NCI-H460 (cell line): ENCODE measurements around the gene EDN2. TPM values are rescaled to one million over a fixed set of nuclear protein-coding genes. Genes with fewer than 3 reads are reported as not detected.

Experiments
- DNase-seq: peaks from one replicate; pipeline ENCODE4 v3.0.0-alpha.2; 2016; ENCODE audit warnings: low read depth; ENCODE audit errors: extremely low read depth
- total RNA-seq: library from RNA; depleted of rRNA; stranded (reverse); fragments of >200 nt; shearing (Covaris generic); gene quantifications from 2 replicates; pipeline ENCODE4 v1.2.3, GENCODE V29; 2014

The EDN2 gene
- total RNA-seq, 1 experiment from 2014 or later = not detected

DNA sequence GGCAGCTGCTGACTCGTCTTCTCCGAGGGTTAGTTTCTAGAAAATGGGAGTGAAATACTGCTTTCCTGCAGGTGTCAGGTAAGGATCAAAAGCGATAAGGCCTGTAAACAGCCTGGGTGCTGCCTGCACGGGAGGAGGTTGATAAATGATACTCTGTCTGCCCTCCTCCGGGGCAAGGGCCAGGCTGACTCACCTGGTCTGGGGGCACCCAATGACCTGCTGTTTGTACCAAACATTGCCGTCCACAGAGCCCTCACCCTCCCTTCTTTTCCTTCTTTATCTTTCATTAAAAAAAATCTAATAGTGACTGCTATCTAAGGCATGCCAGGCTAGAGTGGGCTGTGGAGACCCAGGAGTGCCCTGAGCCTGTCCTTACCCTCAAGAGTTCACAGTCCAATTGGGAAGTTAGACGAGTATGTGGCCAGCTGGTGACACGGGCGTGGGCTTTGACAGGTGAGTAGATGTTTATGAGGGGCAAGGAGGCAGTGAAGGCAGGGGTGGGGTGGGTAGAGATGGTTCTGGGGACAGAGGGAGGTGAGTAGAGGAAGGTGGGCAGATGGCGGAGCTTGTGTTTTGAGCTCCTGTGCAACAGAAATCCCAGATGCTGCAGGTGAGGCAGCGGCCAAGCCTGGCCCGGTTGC, 16.2 kb downstream of the EDN2 start:
- no peak for DNase-seq

DNA sequence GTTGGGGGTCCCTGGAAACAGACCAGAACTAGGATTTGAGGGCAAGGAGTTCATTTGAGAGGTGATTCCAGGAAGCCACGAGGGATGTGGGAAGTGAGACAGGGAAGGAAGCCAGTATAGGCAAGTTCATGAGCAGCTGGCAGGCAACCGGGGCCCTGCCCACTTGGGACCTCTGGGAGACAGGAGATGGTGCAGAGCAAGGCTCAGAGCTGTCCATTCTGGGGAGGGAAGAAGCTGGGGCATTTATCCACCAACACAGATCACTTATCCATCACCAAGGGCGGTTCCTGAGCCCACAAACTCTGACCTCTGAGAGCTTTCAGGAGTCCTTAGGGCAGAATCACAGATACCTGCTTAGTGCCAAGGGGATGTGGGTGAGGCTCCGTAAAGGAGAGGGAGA, 16.8 kb downstream of the EDN2 start:
- no peak for DNase-seq

DNA sequence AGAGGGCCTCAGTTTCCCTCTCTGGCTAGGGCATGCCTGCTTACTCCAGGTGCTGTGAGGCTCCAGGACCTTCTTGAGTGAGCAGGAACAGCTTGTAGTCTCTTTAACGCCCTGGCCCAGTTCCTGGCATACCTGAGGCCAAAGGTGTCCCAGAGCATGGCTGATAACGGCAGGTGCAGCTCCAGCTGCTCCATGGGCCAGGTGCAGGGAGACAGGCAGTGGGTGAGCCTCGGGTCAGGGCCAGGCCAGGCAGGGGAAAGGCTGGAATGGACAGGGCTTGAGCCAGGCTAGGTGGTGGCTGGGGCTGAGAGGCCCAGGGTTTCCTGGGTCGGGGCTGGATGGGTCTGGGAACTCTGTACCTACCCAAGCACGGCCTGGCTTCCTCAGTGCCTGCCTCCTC, 18.3 kb downstream of the EDN2 start:
- DNase-seq = no peak

DNA sequence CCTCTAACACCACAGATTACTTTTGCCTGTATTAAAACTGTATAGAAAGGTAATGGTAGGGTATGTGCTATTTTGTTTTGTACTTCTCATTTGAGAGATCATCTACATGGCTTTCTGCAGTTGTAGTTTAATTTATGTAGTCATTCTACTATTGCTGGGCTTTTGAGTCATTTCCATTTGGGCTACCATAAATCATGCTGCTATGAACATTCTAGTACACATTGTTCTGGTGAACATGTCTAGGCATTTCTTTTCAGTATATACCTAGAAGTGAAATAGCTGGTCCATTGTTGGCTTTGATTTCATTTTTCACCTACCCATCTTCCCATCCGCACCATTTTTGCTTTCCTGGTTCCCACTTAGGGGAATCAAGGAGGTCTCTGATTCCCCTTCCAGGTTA, 18.7 kb downstream of the EDN2 start:
- no peak for DNase-seq

DNA sequence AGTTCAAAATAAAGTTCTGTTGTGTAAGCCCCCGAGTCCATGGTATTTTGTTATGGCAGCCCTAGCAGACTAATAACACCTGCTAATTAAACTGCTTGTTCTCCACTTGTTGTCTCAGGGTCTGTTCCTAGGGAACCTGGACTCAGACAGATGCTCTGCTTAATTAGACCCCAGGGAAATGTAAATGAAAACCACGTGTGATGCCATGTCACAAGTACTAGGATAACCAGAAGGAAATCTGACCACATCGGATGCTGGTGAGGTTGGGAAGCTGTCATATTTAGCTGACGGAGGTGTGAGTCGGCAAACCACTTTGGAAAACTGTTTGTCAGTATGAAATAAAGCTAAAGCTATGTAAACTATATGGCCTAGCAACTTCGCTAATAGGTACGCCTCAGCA, 19.6 kb downstream of the EDN2 start:
- DNase-seq = no peak

DNA sequence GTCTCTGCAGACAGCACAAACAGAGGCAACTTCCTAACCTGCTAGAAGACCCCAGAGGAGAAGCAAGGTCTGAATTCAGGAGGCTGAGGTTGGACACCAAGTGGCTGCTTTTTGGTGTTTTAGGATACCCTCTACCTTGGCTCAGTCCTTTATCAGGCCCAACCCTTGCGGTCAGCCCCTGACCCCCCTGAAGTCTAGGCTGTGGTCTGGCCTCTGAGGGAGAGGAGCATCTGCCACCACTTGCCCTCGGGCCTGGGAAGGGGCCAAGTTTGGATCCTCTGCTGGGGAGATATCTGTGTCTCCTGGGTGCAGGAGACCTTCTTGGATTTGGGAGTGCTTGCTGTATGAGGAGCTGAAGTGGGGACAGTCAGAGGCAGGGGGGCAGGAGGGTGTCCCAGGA, 21.0 kb downstream of the EDN2 start:
- no peak for DNase-seq

DNA sequence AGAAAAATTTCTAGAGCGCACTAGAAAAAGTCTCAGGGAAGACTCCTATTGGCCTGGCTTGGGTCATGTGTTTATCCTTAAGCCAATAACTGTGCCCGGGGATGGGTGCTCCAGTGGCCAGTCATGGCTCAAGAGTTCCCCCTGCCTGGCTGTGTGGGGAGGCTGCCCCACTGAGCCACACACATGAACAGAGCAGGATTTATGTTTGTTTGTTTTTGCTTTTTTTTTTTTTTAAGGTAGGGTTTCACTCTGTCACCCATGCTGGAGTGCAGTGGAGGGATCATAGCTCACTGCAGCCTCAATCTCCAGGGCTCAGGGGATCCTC, 21.8 kb downstream of the EDN2 start:
- no peak for DNase-seq

DNA sequence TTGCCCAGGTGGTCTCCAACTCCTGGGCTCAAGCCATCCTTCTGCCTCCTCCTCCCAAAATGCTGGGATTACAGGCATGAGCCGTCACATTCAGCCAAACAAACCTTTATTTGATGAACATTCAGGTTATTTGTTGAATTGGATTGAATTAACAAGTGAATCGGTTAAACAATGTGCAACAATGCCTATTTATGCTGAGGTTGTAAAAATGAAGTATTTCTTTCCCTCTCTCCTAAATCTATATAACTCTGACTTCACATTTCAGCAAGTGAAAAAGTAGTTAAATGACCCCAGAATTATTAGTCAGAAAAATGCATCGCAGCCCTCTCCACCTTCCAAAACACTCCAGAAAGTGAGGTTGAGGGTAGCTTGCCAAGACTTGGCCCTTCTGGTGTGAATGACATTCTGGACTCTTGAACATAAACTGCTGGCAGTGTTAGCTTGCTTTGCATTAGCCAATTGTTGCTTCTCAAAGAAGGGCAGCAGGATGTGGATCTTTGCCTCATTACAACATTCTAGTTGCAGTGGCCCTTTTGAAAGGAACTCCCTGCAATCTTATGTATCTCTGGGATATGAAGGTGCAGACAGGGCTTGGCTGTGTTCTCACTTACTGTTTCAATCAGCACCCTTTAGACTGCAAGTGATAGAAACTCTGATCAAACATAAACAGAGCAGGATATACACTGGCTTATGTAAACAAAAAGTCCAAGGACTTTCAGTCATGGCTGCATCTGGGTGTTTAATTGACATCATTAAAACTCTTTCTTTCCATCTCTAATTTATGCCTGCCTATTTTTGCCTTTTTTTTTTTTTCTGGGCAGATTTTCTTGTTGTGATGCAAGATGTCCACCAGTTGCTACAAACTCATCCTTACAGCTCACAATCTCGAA, 22.4 kb downstream of the EDN2 start:
- no peak for DNase-seq

DNA sequence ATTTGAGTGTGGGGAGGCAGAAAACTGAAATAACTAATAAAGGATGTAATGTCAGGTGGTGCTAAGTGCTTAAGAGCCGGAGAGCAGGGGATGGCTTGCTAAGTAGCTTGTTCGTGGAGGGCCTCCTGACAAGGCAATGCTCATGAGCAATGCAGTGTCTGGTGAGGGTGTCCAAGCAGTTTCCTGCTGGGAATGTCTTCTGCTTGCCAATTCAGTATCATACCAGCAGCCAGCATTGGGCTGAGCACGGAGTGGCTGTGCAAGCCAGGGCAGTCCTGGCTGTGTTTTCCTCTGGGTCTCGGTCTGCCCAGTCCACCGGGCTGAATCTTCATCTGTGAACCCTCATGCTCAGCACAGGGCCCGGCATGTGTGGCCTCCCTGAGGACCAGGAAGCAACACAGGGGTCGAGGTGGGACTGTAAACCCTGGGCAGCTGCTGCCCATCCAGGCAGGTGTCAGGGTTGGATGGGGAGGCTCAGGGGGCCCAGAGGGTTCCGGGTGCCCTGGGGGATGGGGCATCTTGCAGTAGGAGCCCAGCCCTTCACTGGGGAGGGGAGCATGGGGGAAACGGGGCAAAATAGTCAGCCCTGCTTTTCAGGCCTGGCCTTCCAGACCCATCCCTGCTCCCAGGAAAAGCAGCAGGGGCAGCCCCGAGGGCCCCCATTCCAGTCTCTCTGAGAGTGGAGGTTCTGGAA, 27.5 kb downstream of the EDN2 start:
- no peak for DNase-seq

DNA sequence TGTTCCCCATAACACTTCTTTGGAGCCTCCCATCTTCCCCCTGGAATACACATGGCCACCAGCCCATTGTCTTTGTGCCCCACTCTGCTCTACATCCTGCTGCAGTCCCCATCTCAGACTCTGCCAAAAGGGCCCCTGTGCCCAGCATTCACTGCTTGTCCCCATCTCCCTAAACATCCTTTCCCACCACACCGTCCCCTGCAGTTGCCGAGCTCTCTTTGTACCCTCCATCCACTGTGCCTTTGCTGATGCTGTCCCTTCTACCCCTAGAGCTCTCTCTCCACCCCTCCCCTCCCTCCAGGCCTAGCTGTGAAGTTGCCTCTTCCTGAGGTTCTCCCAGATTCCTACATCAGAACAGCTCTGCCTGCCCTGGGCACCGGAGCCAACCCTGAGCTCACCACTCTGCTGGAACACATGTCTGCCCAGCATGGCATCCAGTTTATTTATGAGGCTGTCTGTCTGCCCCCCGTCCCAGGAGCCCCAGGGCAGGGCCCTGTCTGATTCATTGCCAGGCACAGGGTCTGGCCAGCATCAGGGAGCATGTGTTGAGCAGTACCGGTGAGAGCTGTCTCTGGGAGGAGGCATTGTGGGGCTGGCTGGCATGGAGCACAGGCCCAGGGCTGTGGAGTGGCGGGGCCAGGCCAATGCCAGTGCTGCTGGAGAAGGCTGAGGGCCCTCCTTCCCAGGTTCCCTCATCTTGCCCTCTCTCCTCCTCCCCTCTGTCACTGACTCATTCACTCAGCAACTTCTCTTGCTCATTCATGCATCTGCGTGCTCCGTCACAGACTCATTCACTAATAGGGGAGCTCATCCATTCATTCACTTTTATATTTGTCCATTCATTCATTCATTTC, 28.8 kb downstream of the EDN2 start:
- DNase-seq = no peak

DNA sequence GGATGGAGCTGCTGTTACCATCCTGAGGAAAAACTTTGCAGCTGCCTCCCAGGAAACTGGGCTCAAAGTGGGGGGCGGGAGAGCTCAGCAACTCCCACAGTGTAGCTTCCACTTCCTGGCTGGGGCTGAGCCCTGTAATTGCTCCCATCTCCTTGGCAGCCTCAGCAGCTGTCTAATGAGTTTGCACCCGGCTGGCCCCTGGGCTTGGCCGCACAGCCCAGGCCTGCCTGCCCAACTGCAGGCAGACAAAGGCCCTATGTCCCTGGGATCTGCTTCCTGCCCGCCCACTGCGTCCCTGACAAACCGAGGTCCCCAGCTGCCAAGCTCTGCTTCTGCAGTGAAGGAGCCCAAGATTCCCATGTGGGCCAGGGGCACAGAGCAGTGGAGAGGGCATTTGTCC, 30.1 kb downstream of the EDN2 start:
- no peak for DNase-seq

DNA sequence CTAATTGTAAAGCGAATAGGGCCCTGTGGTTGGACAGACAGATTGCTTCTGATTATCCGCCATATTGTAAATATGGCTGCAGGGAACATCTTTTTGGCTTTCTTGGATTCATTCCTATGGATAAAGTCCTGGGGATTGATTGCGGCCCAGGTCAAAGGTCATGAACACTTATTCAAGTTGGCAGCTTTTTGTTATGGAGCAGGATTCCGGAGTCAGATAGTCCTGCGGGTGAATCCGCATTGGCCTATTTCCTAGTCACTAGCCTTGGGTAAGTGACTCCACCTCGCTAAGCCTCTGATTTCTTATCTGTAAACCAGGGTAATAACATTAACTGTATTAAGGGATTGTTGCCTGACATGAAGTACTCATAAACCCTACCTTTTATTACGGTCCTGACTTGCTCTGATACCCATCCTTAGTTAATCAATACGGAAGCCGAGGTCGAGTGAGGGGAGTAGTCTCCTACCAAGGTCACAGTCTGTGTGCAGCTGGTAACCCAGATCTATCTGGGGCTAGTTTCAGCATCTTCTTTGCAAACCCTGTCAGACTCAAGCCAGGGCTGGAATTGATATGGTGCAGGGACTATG, 31.7 kb downstream of the EDN2 start:
- DNase-seq = no peak

DNA sequence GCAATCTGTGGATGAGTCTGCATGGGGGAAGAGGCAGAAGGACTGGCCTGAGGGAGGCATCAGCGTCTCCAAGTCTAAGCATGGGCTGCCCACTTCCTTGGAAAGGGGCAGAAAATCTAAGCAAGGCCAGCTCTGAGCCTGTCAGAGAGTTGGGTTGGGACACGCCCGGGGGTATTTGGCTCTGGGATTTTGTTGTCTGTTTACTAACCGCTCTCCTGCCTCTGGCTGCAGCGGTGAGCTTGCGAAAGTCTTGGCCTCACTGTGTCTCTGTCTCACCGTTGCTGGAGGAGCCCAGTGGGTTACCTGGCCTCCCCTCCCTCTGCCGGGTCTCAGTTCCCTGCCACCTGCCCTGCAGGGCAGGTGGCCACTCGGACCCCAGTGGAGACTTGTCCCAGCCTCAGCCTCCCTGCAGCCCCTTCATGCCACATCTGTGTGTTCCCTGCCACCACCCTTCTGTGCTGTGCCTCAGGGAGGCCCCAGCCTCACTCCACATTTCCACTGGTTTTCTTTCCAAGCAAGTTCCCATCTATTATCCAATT, 33.7 kb downstream of the EDN2 start:
- DNase-seq = no peak

DNA sequence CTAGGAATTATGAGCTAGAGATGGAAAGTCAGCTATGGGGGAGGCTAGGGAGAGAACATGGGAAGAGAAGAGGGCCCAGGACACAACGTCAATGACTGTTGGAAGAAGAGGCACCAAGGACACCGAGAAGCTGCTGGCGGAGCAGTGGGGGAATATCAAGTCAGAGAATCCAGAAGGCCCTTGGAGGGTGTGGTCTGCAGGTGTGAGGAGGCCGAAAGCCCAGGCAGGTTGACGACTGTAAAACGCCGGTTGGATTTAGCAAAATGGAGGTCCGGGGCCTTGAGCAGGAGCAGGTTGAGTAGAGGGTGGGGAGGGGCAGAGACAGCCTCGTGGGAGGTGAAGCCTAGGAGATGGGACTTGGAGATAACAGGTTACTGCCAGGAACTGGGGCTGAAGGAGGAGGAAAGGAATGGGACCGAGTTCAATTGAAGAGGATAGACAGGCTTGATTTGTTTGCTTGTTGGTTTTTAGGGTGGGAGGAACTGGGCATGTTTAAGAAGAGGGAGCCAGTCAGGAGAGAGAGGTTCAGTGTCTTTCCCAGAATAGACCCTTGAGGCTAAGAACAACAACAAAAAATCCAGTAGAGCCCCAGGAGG, 35.1 kb downstream of the EDN2 start:
- DNase-seq = no peak

DNA sequence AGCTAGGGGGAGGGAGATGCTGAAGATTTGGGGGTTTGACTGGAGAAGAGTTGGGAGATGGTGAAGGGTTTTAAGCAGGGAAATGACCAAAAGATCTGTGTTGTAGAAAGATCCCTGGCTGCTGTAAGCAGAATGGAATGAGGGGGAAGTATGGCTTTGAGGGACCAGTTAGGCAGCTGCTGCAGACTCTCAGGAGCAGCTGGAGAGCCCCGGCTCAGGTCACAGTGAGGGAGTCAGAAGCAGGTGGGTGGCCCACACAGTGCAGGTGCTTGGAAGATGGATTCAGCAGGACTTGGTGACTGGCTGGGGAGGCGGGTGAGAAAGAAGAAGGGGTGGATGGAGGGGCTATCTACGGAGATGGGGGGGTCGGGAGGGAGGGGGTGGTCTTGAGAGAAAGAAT, 35.7 kb downstream of the EDN2 start:
- DNase-seq = no peak

DNA sequence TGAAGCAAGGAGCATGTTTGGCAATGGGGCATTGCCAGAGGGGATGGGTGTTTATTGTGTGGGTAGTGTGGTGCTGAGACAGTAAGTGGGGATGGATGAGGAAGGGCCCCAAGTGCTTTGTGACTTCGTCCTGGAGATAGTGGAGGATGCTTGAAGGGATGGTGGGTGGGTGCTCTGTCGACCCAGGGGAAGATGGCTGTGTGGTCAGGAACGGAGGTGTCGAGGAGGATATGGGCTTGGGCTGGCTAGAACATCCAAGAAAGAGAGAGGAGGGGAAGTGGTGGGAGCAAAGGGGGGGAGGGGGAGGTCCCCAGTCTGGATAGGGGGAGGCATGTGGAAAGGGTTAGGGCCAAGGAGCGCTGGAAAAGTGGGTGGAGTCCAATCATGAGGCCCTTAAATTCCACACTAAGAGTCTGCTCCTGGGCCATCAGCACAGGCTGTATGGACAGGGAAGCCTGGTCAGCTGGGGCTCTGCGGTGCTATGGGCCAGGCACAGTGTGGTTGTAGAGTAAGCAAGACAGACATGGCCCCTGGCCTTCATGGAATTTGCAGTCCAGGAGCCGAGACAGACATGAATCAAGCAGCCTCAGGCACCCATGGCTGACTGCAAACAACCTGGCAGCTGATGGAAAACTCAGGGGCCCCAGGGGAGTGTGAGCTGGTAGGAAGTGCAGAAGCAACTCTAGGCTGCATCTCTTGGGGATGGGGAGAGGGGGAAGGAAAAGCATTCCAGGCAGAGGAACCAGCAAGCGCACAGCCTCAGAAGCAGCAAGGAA, 36.3 kb downstream of the EDN2 start:
- DNase-seq = no peak

DNA sequence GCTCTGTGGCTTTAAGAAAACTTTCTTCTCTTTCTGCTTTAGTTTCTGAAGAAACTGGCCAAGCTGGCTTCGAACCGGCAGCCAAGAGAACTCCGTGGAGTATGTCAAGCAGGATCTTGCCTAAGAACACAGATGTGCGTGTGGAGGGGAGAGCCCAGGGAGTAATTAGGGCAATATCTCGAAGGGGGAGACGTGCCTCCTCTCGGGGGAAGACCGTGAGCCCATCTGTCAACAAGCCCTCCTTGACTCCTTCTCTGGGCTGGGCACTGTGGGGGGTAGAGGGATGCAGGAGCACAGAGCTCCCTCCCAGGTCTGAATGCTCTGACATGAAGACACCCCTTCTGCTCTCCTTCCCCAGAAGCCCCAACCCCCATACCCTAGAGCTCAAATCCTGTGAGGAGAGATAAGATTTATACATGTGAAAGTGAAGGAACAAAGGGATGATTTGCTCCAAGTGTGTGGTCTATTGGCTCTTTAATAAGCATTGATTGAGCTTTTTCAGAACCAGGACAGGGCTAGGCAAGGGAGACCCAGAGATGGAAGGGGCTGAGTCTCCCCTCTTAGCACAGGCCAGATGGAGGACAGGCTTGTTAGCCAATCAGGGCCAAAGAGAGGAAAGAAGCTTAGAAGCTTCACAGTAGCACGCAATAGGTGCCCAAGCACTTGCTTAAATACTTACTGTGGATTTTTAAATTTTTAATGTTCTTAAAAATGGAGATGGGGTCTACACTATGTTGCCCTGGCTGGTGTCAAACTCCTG, 37.5 kb downstream of the EDN2 start:
- DNase-seq = no peak

DNA sequence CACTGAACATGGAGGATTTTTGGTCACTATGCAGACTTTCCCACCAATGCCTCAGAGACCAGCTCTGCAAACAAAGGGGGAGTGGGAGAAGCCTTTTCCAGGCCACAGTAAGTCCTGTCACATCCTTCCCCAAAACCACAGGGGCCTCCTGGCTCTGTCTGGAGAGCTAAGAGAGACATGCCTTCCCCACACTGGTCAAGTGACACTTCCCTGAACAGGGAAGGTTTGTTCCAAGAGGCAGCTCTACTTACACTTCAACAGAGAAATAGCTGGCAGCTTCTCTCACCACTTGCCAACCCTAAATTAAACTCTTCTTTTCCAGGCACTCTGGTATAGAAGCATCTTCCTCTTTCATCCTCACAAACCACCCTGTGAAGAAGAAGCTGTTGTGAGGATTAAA, 39.7 kb downstream of the EDN2 start:
- no peak for DNase-seq
